HUES6 (cell line): ENCODE results near the gene RASSF9.

Source experiments
- H3K27ac ChIP-seq: 2 replicates; pipeline ENCODE4 v1.7.0; 2013; ENCODE audit warnings: low read depth, mild to moderate bottlenecking, low read length, inconsistent platforms
- H3K27me3 ChIP-seq: 2 replicates; pipeline ENCODE4 v1.6.1; 2013; ENCODE audit warnings: low read length; ENCODE audit not compliant: control insufficient read depth, insufficient read depth
- H3K36me3 ChIP-seq: 2 replicates; pipeline ENCODE4 v1.6.1; 2013; ENCODE audit warnings: low read length; ENCODE audit not compliant: control insufficient read depth, insufficient read depth
- H3K4me1 ChIP-seq: 2 replicates; pipeline ENCODE4 v1.6.1; 2013; ENCODE audit warnings: low read length; ENCODE audit not compliant: control insufficient read depth, insufficient read depth
- H3K4me3 ChIP-seq: 2 replicates; pipeline ENCODE4 v1.5.1; 2013; ENCODE audit warnings: low read depth, low read length
- H3K9ac ChIP-seq: one replicate; pipeline ENCODE4 v1.6.1; 2013; ENCODE audit warnings: mild to moderate bottlenecking, low read length
- H3K9me3 ChIP-seq: 2 replicates; pipeline ENCODE4 v1.6.1; 2013; ENCODE audit warnings: low read depth, low read length; ENCODE audit not compliant: control insufficient read depth, insufficient read depth

Gene RASSF9

GRCh38 chr12:85821206-85821605, 15.0 kb downstream of the RASSF9 start:
- no peaks in the 10 kb centered on the region for H3K9me3 ChIP-seq

GRCh38 chr12:85820101-85820500, 16.1 kb downstream of the RASSF9 start:
- Histone ChIP-seq H3K36me3 (no peaks in the 10 kb centered on the region), H3K27ac (no peak overlapping the region), H3K27me3 (no peaks in the 10 kb centered on the region), H3K9me3 (no peaks in the 10 kb centered on the region), H3K4me3 (no peak overlapping the region), H3K4me1 (0 out of 2 replicates have a peak, but pooled peaks cover 3% of the 10 kb centered on the region), H3K9ac (no peak overlapping the region)

More at GRCh38 chr12:85821206-85821605, 15.0 kb downstream of the RASSF9 start:
- Histone ChIP-seq H3K9ac (no peak overlapping the region), H3K27me3 (no peaks in the 10 kb centered on the region), H3K36me3 (no peaks in the 10 kb centered on the region), H3K4me3 (no peak overlapping the region), H3K27ac (no peak overlapping the region), H3K4me1 (0 out of 2 replicates have a peak, but pooled peaks cover 3% of the 10 kb centered on the region)

DNA sequence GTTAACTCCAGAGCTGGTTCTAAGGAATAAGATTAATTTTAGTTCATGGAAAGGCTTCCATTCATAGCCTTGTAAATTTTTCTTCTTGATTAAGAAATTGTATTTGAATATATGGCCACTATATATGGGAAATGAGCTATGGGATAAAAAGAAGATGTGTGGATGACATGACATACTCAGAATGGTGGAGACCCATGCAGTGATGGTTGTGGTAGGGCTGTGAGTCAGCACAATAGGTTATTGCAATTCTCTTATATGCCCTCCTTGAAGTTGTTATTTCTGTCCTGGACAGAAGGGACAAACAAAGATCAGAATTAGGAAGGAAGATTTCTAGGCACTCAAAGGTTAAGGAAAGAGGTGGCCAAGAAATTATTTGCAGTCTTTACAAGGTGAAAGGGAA, 21.5 kb downstream of the RASSF9 start:
- no peak overlapping the region for H3K27ac ChIP-seq
- no peak overlapping the region for H3K4me3 ChIP-seq
- no peaks in the 10 kb centered on the region for H3K9me3 ChIP-seq
- H3K9ac ChIP-seq, result no peak overlapping the region
- H3K36me3 ChIP-seq, result no peaks in the 10 kb centered on the region
- no peaks in the 10 kb centered on the region for H3K4me1 ChIP-seq
- no peaks in the 10 kb centered on the region for H3K27me3 ChIP-seq

DNA sequence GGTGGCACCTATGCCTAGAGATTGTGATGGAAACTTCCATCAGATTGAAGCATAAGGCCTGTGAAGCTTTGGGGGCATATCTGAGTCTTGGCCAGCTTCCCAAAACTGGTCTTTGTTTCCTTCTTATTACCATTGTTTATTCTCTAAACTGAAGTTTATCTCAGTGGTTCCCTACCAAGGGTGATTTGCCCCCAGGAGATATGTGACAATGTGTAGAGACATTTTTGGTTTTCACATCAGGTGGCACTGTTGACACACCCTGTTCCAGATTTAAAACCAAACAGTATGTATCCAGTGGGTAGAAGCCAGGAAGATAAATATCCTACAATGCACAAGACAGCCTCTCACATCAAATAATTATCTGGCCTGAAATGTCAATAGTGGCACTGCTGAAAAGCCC, 22.1 kb downstream of the RASSF9 start:
- H3K27ac ChIP-seq, result no peak overlapping the region
- no peaks in the 10 kb centered on the region for H3K9me3 ChIP-seq
- H3K27me3 ChIP-seq, result no peaks in the 10 kb centered on the region
- no peak overlapping the region for H3K4me3 ChIP-seq
- no peaks in the 10 kb centered on the region for H3K4me1 ChIP-seq
- H3K9ac ChIP-seq, result no peak overlapping the region
- no peaks in the 10 kb centered on the region for H3K36me3 ChIP-seq

DNA sequence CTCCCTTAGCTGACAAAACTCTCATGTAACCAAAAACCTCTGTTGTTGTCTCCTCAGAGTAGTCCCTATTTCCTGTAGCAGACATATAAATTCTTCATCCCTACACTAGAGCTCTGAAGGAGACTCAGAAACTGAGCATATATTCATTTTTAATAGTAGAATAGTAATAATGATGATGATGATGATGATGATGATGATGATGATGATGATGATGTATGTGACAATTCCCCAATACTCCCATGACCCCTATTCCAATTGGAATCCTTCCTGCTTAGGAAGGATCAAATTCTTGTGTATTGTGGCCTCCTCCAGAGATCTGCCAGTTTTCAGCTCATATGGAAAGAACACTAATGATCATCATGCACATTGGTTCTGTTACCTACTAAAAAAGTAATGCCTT, 26.7 kb downstream of the RASSF9 start:
- Histone ChIP-seq H3K4me1 (no peaks in the 10 kb centered on the region), H3K27me3 (no peaks in the 10 kb centered on the region)

DNA sequence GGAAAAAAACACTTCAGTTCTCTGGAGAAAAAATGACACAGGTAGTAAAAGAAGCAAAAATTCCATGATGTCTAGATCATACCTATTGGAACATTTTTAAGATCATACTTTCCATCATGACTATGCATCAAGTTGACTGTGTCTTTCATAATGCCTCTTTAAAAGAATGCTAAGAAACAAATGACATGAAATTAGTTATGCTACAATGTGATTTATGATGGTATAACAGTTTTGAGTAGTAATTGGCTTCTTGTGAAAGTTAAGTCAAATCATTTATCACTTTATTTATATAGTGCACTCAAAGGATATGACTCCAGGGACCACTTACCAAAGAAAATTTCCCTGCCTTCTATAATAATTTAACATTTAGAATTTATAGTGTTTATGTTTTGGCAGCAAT, 28.5 kb downstream of the RASSF9 start:
- Histone ChIP-seq H3K27ac (no peak overlapping the region), H3K4me1 (no peaks in the 10 kb centered on the region), H3K27me3 (no peaks in the 10 kb centered on the region), H3K36me3 (no peaks in the 10 kb centered on the region; the same call in 1 of the 2 replicates), H3K9me3 (no peaks in the 10 kb centered on the region), H3K4me3 (no peak overlapping the region), H3K9ac (no peak overlapping the region)

More for the DNA sequence above, 26.7 kb downstream of the RASSF9 start:
- Histone ChIP-seq H3K27ac (no peak overlapping the region), H3K9ac (no peak overlapping the region), H3K4me3 (no peak overlapping the region), H3K9me3 (no peaks in the 10 kb centered on the region), H3K36me3 (no peaks in the 10 kb centered on the region; the same call in 1 of the 2 replicates)

DNA sequence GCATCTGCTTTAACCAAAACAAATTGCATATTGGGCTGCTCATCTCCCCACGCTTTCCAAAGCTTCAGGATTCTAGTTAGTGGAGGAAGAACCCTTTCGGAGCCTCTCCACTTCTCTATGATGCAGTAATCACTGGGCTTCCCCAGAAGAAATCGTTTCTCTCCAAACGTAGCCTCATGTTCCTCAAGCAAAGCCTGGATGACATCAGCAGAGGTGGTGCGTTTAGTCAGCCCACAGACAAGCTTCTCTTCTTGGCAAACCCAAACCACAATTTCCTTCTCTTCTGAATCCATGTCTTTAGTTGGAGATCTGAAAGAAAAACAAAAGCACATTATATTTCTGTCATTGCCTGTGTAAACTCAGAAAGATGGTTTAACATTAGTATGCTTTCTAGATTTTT, 30.6 kb downstream of the RASSF9 start:
- H3K9ac ChIP-seq, result no peak overlapping the region
- no peaks in the 10 kb centered on the region; the same call in 1 of the 2 replicates for H3K36me3 ChIP-seq
- no peaks in the 10 kb centered on the region for H3K9me3 ChIP-seq
- H3K4me1 ChIP-seq, result no peaks in the 10 kb centered on the region
- H3K4me3 ChIP-seq, result no peak overlapping the region
- H3K27ac ChIP-seq, result no peak overlapping the region
- H3K27me3 ChIP-seq, result no peaks in the 10 kb centered on the region

DNA sequence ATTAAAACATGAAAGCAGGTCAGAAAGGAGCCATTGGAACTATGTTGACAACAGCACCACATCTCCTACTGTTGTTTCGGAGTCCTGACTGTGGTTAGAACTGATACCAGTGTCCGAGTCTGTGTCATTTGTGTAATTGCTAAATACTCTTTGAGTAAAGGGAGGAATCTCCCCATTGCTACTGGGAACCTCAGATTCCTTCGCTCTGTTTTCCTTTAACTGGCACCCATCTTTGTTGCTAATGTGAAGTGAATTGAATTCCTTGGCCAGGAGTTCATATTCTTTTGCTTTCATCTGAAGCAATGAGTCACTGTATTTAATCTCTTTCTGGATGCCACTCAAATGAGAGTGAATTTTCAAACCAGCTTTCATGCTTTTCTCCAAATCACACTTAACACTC, 31.5 kb downstream of the RASSF9 start:
- no peaks in the 10 kb centered on the region for H3K4me1 ChIP-seq
- no peak overlapping the region for H3K4me3 ChIP-seq
- no peak overlapping the region for H3K9ac ChIP-seq

GRCh38 chr12:85803923-85804322, 32.3 kb downstream of the RASSF9 start:
- H3K27ac ChIP-seq, result no peak overlapping the region
- H3K4me1 ChIP-seq, result no peaks in the 10 kb centered on the region
- no peak overlapping the region for H3K9ac ChIP-seq
- H3K36me3 ChIP-seq, result no peaks in the 10 kb centered on the region; the same call in 1 of the 2 replicates
- no peaks in the 10 kb centered on the region for H3K9me3 ChIP-seq
- H3K4me3 ChIP-seq, result no peak overlapping the region
- H3K27me3 ChIP-seq, result no peaks in the 10 kb centered on the region

More for the DNA sequence above, 31.5 kb downstream of the RASSF9 start:
- H3K27me3 ChIP-seq, result no peaks in the 10 kb centered on the region
- no peaks in the 10 kb centered on the region for H3K9me3 ChIP-seq
- no peak overlapping the region for H3K27ac ChIP-seq
- H3K36me3 ChIP-seq, result no peaks in the 10 kb centered on the region; the same call in 1 of the 2 replicates

GRCh38 chr12:85803231-85803630, 33.0 kb downstream of the RASSF9 start:
- no peaks in the 10 kb centered on the region; the same call in 1 of the 2 replicates for H3K36me3 ChIP-seq
- no peak overlapping the region for H3K27ac ChIP-seq
- no peaks in the 10 kb centered on the region for H3K4me1 ChIP-seq

DNA sequence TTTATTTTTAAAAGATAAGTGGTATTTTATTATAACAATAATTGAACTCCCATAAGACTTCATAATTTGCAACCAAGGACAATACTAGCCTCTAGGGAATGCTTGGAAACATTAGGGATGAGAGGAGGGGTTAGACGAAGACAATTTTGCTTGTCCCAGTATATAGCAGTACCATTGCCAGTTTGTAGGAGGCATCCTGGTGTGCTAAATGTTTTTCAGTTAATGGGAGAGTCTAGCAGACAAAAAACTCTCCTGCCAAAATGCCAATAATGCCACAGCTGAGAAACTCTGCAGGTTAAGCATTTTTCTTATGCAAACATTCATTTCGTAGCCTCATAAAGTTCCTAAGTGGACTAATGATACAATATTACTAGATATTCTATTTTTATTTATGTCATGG, 38.1 kb downstream of the RASSF9 start:
- Histone ChIP-seq H3K9ac (no peak overlapping the region), H3K27me3 (no peaks in the 10 kb centered on the region), H3K36me3 (no peaks in the 10 kb centered on the region), H3K27ac (no peak overlapping the region), H3K4me3 (no peak overlapping the region), H3K9me3 (no peaks in the 10 kb centered on the region), H3K4me1 (no peaks in the 10 kb centered on the region; the same call in 1 of the 2 replicates)

More at GRCh38 chr12:85803231-85803630, 33.0 kb downstream of the RASSF9 start:
- H3K27me3 ChIP-seq, result no peaks in the 10 kb centered on the region
- no peak overlapping the region for H3K4me3 ChIP-seq
- H3K9me3 ChIP-seq, result no peaks in the 10 kb centered on the region
- H3K9ac ChIP-seq, result no peak overlapping the region

GRCh38 chr12:85796001-85796400, 40.2 kb downstream of the RASSF9 start:
- Histone ChIP-seq H3K27me3 (no peaks in the 10 kb centered on the region), H3K9me3 (no peaks in the 10 kb centered on the region), H3K27ac (no peak overlapping the region), H3K36me3 (no peaks in the 10 kb centered on the region), H3K9ac (no peak overlapping the region), H3K4me1 (no peaks in the 10 kb centered on the region; the same call in 1 of the 2 replicates), H3K4me3 (no peak overlapping the region)
